ENCODE results near the gene SAMM50.

SAMM50 gene

DNA sequence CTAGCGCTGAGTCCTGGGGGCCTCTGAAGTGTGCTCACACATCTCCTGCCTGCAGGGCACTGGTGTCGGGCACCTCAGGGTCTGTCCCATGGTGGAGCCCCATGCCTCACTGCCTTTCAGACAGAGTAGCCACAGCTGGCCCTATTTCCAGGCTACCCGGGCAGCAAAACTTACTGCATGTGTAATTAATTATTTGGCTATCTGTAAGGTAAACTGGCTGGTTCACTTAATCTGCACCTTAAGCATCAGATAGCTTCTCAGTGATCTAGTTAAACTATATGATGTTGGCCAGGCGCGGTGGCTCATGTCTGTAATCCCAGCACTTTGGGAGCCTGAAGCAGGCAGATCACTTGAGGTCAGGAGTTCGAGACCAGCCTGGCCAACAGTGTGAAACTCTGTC lies 26.3 kb upstream of the SAMM50 start:
- TF ChIP-seq, protein P1, sequence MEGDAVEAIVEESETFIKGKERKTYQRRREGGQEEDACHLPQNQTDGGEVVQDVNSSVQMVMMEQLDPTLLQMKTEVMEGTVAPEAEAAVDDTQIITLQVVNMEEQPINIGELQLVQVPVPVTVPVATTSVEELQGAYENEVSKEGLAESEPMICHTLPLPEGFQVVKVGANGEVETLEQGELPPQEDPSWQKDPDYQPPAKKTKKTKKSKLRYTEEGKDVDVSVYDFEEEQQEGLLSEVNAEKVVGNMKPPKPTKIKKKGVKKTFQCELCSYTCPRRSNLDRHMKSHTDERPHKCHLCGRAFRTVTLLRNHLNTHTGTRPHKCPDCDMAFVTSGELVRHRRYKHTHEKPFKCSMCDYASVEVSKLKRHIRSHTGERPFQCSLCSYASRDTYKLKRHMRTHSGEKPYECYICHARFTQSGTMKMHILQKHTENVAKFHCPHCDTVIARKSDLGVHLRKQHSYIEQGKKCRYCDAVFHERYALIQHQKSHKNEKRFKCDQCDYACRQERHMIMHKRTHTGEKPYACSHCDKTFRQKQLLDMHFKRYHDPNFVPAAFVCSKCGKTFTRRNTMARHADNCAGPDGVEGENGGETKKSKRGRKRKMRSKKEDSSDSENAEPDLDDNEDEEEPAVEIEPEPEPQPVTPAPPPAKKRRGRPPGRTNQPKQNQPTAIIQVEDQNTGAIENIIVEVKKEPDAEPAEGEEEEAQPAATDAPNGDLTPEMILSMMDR (IDR thresholded peaks at IDR 0.05; ENCODE audit: insufficient read depth, low read length, poor library complexity, severe bottlenecking) = no peak
- Histone ChIP-seq H3K36me3 (ENCODE audit: control insufficient read depth, insufficient read depth, low read length) (no peaks in the 10 kb centered on the region), H3K4me3 (replicated peaks; ENCODE audit: low read depth, low read length) (no peak overlapping the region), H3K27me3 (replicated peaks; ENCODE audit: control insufficient read depth, insufficient read depth, low read length) (no peaks in the 10 kb centered on the region)
- no peak for DNase-seq (ENCODE audit: extremely low read depth, insufficient read length)

DNA sequence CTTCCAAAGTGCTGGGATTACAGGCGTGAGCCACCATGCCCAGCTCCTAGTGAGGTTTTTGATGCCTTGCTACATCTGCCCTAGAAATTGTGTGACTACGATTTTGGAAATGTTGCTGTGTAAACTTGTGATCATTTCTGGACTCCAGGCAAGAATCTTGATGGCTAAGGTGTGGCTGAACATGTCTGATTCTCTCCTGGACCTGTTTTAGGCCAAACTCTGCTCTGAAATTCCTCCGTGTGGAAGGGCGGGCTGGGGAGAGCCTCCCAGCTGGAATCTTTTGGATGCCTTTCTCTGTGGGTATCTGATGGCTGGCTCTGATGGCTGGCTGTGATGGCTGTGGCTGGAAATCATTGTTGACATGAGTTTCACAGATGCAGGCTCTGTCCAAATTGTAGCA lies 23.5 kb upstream of the SAMM50 start:
- Histone ChIP-seq H3K36me3 (ENCODE audit: control insufficient read depth, insufficient read depth, low read length) (no peaks in the 10 kb centered on the region), H3K4me3 (replicated peaks; ENCODE audit: low read depth, low read length) (no peak overlapping the region), H3K27me3 (replicated peaks; ENCODE audit: control insufficient read depth, insufficient read depth, low read length) (no peaks in the 10 kb centered on the region)
- TF ChIP-seq, protein P1 (IDR thresholded peaks at IDR 0.05; ENCODE audit: insufficient read depth, low read length, poor library complexity, severe bottlenecking) = no peak
- DNase-seq (ENCODE audit: extremely low read depth, insufficient read length) = no peak

DNA sequence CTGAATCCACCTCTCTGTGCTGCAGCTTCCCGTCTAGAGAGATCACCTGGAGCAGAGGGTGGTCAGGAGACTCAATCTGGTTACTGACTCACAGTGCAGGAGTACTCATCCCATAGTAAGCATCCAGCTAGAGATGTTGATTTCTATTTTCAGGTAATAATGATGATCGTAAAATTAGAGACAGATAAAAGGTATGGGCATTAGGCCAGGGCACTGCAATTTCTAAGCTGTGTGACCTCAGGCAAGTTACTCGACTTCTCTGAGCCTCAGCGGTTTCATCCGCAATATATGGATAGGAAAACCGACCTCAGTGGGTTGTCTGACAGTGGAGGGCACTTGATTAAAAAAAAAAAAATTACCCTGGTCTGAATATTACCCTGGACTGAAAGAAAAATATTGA lies 13.8 kb upstream of the SAMM50 start:
- TF ChIP-seq, protein P1 (IDR thresholded peaks at IDR 0.05; ENCODE audit: insufficient read depth, low read length, poor library complexity, severe bottlenecking) = no peak
- Histone ChIP-seq H3K36me3 (ENCODE audit: control insufficient read depth, insufficient read depth, low read length) (no peaks in the 10 kb centered on the region), H3K27me3 (replicated peaks; ENCODE audit: control insufficient read depth, insufficient read depth, low read length) (no peaks in the 10 kb centered on the region), H3K4me3 (replicated peaks; ENCODE audit: low read depth, low read length) (no peak overlapping the region)
- no peak for DNase-seq (ENCODE audit: extremely low read depth, insufficient read length)

DNA sequence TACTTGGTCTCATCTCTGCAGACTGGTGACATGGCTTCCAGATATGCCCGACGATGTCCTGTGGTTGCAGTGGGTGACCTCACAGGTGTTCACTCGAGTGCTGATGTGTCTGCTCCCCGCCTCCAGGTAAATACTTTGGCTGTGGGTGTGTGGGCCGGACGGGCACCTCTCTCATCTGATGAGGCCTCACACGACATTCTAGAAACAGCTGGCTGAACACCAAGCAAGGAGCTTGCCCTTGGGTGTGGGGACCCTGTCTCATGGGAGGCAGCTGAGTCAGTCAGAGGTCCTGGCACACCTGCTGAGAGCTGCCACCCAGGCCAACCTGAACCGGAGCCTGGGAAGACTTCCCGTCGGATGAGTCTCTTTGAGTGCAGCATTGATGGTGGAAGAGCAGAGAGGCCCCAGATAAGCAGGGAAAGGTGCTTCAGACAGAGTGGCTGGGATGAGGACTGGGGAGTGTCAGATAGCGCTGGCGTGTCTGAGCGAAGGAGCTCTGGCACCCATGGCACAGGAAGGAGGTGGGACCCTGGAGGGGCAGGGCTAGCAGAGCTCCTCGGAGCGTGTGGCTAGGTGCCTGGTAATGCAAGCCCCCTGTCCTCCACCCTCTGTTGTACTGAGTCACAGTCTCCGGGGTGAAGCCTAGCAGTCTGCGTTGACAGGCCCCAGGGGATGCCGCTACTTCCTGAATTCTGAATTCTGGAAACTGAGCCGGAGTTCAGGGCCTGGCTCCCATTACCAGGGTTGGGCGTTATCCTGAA lies 10.4 kb upstream of the SAMM50 start:
- TF ChIP-seq, protein P1 (IDR thresholded peaks at IDR 0.05; ENCODE audit: insufficient read depth, low read length, poor library complexity, severe bottlenecking) = no peak
- H3K4me3 ChIP-seq (replicated peaks; ENCODE audit: low read depth, low read length) = no peak overlapping the region
- H3K36me3 ChIP-seq (ENCODE audit: control insufficient read depth, insufficient read depth, low read length) = no peaks in the 10 kb centered on the region
- H3K27me3 ChIP-seq (replicated peaks; ENCODE audit: control insufficient read depth, insufficient read depth, low read length) = no peaks in the 10 kb centered on the region
- no peak for DNase-seq (ENCODE audit: extremely low read depth, insufficient read length)

DNA sequence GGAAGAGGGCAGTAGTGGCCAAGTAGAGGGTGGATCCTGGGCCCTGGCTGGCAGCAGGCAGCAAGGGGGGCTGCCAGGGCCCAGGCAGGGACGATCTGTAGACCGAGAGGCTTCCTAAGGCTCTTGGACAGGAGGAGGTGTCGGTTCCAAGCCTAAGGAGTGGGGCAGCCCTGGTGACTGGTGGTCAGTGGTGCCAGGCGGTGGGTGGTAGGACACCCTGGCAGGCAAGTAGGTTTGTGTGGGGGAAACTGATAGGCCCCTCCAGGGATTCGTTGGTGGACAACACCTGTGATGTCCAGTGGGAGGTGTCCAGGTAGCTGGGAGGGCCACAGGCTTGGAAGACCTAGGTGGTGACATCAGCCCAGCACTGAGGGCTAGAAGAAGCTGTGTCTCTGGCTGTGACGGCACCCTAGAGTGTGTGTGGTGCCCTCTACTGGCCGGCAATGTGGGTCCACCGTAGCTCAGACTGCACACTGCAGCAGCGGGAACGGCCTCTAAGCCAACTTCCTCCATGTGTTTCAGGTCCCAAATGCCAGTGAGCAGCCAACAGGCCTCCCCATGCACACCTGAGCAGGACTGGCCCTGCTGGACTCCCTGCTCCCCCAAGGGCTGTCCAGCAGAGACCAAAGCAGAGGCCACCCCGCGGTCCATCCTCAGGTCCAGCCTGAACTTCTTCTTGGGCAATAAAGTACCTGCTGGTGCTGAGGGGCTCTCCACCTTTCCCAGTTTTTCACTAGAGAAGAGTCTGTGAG lies 9.4 kb upstream of the SAMM50 start:
- H3K36me3 ChIP-seq (ENCODE audit: control insufficient read depth, insufficient read depth, low read length) = no peaks in the 10 kb centered on the region
- TF ChIP-seq, protein P1 (IDR thresholded peaks at IDR 0.05; ENCODE audit: insufficient read depth, low read length, poor library complexity, severe bottlenecking) = peak; percentile 86
- no peaks in the 10 kb centered on the region for H3K27me3 ChIP-seq (replicated peaks; ENCODE audit: control insufficient read depth, insufficient read depth, low read length)
- no peak overlapping the region for H3K4me3 ChIP-seq (replicated peaks; ENCODE audit: low read depth, low read length)
- DNase-seq (ENCODE audit: extremely low read depth, insufficient read length) = peak; percentile 47

Measured in GM06990 (cell line).